ENCODE measurements around the gene PBLD.
"Not testable (repeated sequence)": the region's sequence is repeated elsewhere in the genome, so short reads cannot be mapped to it uniquely, and the experiment has no call there.

PBLD gene

GRCh38 chr10:68330852-68331454, 1.8 kb downstream of the PBLD start:
- no peak for DNase-seq

- DNase-seq: no peak
Observed at GRCh38 chr10:68329506-68329861, 3.2 kb downstream of the PBLD start.

- no peak for DNase-seq
Observed at GRCh38 chr10:68327889-68328786, 4.6 kb downstream of the PBLD start.

GRCh38 chr10:68324396-68324795, 8.3 kb downstream of the PBLD start:
- not testable (repeated sequence) for DNase-seq

- no peak for DNase-seq
Observed at GRCh38 chr10:68318331-68319059, 14.2 kb downstream of the PBLD start.

- no peak for DNase-seq
Observed at GRCh38 chr10:68315582-68315981, 17.1 kb downstream of the PBLD start.

- not testable (repeated sequence) for DNase-seq
Observed at GRCh38 chr10:68314930-68315329, 17.8 kb downstream of the PBLD start.

- DNase-seq: no peak
Observed at GRCh38 chr10:68310531-68310930, 22.2 kb downstream of the PBLD start.

GRCh38 chr10:68305854-68306253, 26.9 kb downstream of the PBLD start:
- DNase-seq: no peak

- DNase-seq: no peak
Observed at GRCh38 chr10:68303849-68304412, 28.8 kb downstream of the PBLD start.

- DNase-seq: no peak
Observed at GRCh38 chr10:68302871-68303270, 29.9 kb downstream of the PBLD start.

GRCh38 chr10:68302503-68302823, 30.3 kb downstream of the PBLD start:
- DNase-seq: no peak

- peak; percentile 7 for DNase-seq
Observed at GRCh38 chr10:68301790-68302502, 30.8 kb downstream of the PBLD start.

- no peak for DNase-seq
Observed at GRCh38 chr10:68301301-68301700, 31.4 kb downstream of the PBLD start.

GRCh38 chr10:68296843-68297663, 35.7 kb downstream of the PBLD start:
- no peak for DNase-seq

- DNase-seq: no peak
Observed at GRCh38 chr10:68290736-68291135, 42.0 kb downstream of the PBLD start.

- no peak for DNase-seq
Observed at GRCh38 chr10:68288717-68289116, 44.0 kb downstream of the PBLD start.

GRCh38 chr10:68284062-68285001, 48.4 kb downstream of the PBLD start:
- DNase-seq: no peak

- DNase-seq: no peak
Observed at GRCh38 chr10:68280758-68281157, 52.0 kb downstream of the PBLD start.

- not testable (repeated sequence) for DNase-seq
Observed at GRCh38 chr10:68278906-68279753, 53.6 kb downstream of the PBLD start.

Measured in central memory CD4-positive, alpha-beta T cell (primary cell).